ENCODE results near the gene SLC45A2. TPM values are rescaled to one million over a fixed set of nuclear protein-coding genes. Genes with fewer than 3 reads are reported as not detected.
A peak's percentile ranks its signal among the peaks of the same experiment; 100 is the strongest.

Gene SLC45A2
- total RNA-seq, 1 experiment from 2014 or later = not detected

DNA sequence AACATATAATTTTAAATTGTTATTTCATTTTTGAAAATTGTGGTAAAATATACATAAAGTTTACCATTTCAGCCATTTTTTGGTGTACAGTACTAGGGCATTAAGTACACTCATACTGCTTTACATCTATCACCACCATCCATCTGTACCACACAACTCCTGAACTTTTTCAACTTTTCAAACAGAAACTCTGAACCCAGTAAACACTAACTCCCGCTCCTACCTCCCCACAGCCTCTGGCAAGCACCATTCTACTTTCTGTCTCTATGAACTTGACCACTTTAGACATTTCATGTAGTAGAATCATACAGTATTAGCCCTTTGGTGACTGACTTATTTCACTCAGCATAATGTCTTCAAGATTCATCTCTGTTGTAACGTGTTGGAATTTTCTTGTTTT is 8.4 kb upstream of the SLC45A2 start:
- CTCF ChIA-PET = no interaction called here
- H3K27ac Mint-ChIP-seq (ENCODE audit: low read depth, unreplicated experiment) = no peak overlapping the region
- peaks cover 41% of the 10 kb centered on the region for H3K36me3 Mint-ChIP-seq (ENCODE audit: insufficient read depth, unreplicated experiment)
- H3K9me3 Mint-ChIP-seq (ENCODE audit: unreplicated experiment) = no peaks in the 10 kb centered on the region
- TF ChIP-seq, protein P1, sequence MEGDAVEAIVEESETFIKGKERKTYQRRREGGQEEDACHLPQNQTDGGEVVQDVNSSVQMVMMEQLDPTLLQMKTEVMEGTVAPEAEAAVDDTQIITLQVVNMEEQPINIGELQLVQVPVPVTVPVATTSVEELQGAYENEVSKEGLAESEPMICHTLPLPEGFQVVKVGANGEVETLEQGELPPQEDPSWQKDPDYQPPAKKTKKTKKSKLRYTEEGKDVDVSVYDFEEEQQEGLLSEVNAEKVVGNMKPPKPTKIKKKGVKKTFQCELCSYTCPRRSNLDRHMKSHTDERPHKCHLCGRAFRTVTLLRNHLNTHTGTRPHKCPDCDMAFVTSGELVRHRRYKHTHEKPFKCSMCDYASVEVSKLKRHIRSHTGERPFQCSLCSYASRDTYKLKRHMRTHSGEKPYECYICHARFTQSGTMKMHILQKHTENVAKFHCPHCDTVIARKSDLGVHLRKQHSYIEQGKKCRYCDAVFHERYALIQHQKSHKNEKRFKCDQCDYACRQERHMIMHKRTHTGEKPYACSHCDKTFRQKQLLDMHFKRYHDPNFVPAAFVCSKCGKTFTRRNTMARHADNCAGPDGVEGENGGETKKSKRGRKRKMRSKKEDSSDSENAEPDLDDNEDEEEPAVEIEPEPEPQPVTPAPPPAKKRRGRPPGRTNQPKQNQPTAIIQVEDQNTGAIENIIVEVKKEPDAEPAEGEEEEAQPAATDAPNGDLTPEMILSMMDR (IDR thresholded peaks at IDR 0.05; ENCODE audit: unreplicated experiment) = no peak
- POLR2A ChIA-PET = no interaction called here
- no peaks in the 10 kb centered on the region for H3K4me1 Mint-ChIP-seq (ENCODE audit: insufficient read depth, unreplicated experiment)
- no peak overlapping the region for H3K4me3 Mint-ChIP-seq (ENCODE audit: unreplicated experiment)
- intact Hi-C loops (cut with micrococcal nuclease) = no loop called here
- no peak for DNase-seq (ENCODE audit: unreplicated experiment)
- BruUV-seq (replicated peaks) = no TSS peak
- no peaks in the 10 kb centered on the region for H3K27me3 Mint-ChIP-seq (ENCODE audit: insufficient read depth, unreplicated experiment)

DNA sequence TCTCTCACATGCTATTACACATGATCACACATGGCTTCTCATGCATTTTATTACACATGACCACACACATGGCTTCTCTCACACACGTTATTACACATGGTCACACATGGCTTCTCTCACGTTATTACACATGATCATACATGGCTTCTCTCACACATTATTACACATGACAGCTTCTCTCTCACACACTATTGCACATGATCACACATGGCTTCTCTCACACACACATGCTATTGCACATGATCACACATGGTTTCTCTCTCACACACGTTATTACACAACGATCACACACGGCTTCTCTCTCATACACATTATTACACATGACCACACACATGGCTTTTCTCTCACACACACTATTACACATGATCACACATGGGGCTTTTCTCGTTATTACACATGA is 954 bp upstream of the SLC45A2 start:
- CTCF ChIA-PET = interaction anchor here (3.0 kb wide), 1 partner anchor 12 kb away, joined by 9 read pairs; no protein-coding TSS in a partner anchor
- Mint-ChIP-seq H3K4me3 (ENCODE audit: unreplicated experiment) (no peak overlapping the region), H3K27me3 (ENCODE audit: insufficient read depth, unreplicated experiment) (no peaks in the 10 kb centered on the region), H3K9me3 (ENCODE audit: unreplicated experiment) (no peaks in the 10 kb centered on the region), H3K4me1 (ENCODE audit: insufficient read depth, unreplicated experiment) (no peaks in the 10 kb centered on the region), H3K27ac (ENCODE audit: low read depth, unreplicated experiment) (no peak overlapping the region), H3K36me3 (ENCODE audit: insufficient read depth, unreplicated experiment) (peaks cover 23% of the 10 kb centered on the region)
- DNase-seq (ENCODE audit: unreplicated experiment) = no peak
- intact Hi-C loops (cut with micrococcal nuclease) = no loop called here
- POLR2A ChIA-PET = no interaction called here
- no TSS peak for BruUV-seq (replicated peaks)
- TF ChIP-seq, protein P1 (IDR thresholded peaks at IDR 0.05; ENCODE audit: unreplicated experiment) = no peak

DNA sequence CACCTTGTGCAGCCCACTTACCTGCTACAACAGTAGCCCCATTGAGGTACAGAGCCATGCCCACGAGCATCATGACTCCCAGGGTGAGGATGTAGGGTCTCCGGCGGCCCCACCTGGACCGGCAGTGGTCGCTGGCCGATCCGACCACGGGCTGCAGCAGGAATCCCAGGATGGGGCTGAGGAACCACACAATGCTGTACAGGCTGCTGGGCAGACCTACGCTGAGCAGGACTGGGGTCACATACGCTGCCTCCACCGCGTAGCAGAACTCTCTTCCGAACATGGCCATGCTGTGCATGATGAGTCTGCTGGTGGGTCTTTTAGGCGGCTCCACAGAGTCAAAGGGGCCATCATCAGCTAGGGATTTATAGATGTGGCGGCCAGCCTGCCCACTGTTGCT is 315 bp downstream of the SLC45A2 start:
- intact Hi-C loops (cut with micrococcal nuclease) = no loop called here
- CTCF ChIA-PET = interaction anchor here (3.0 kb wide), 1 partner anchor 13 kb away, joined by 9 read pairs; no protein-coding TSS in a partner anchor
- Mint-ChIP-seq H3K9me3 (ENCODE audit: unreplicated experiment) (no peaks in the 10 kb centered on the region), H3K27me3 (ENCODE audit: insufficient read depth, unreplicated experiment) (no peaks in the 10 kb centered on the region), H3K36me3 (ENCODE audit: insufficient read depth, unreplicated experiment) (peaks cover 18% of the 10 kb centered on the region), H3K27ac (ENCODE audit: low read depth, unreplicated experiment) (no peak overlapping the region), H3K4me3 (ENCODE audit: unreplicated experiment) (no peak overlapping the region), H3K4me1 (ENCODE audit: insufficient read depth, unreplicated experiment) (no peaks in the 10 kb centered on the region)
- TF ChIP-seq, protein P1 (IDR thresholded peaks at IDR 0.05; ENCODE audit: unreplicated experiment) = no peak
- POLR2A ChIA-PET = no interaction called here
- DNase-seq (ENCODE audit: unreplicated experiment) = no peak
- BruUV-seq (replicated peaks) = no TSS peak

DNA sequence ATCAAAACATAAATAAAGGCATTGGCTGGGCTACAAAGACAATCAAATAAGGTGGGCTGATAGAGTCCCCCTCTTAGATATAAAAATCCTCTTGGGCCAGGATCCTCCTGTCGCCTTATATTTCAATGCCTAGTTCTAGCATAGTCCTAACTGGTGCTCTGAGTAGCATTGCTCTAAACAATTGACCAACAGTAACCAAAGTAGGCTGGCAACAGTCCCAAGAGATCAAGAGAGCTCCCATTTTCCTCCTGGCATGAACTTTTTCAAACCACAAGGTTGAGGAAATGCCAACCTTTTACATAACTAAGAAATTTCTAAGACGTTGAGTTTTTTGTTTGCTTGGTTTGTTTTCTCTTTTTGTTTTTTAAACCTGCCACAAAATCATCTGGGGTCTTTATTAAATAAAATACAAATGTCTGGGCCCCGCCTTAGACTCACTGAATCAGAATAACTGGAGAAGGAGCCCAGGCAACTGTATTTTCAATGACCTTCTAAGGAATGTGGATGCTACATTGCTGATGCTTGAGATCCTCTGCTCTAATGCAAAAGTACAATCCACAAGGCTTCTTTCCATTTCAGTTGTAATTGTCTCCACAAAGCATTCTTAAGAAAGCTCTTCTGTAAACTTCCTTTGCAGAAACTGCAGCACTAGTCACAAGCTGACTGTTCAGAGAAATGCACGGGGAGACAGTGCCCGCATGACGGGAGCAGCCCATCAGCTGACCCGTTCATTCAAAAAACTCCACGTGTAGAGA is 2.9 kb downstream of the SLC45A2 start:
- Mint-ChIP-seq H3K36me3 (ENCODE audit: insufficient read depth, unreplicated experiment) (no peaks in the 10 kb centered on the region), H3K4me1 (ENCODE audit: insufficient read depth, unreplicated experiment) (no peaks in the 10 kb centered on the region), H3K27me3 (ENCODE audit: insufficient read depth, unreplicated experiment) (no peaks in the 10 kb centered on the region), H3K9me3 (ENCODE audit: unreplicated experiment) (no peaks in the 10 kb centered on the region), H3K4me3 (ENCODE audit: unreplicated experiment) (no peak overlapping the region), H3K27ac (ENCODE audit: low read depth, unreplicated experiment) (no peak overlapping the region)
- TF ChIP-seq, protein P1 (IDR thresholded peaks at IDR 0.05; ENCODE audit: unreplicated experiment) = no peak
- BruUV-seq (replicated peaks) = no TSS peak
- DNase-seq (ENCODE audit: unreplicated experiment) = peak; percentile 56
- POLR2A ChIA-PET = interaction anchor here (0.9 to 2.0 kb wide), 2 partner anchors 10 to 26 kb away, joined by 3 to 5 read pairs; partner anchors contain the start of gene AMACR
- intact Hi-C loops (cut with micrococcal nuclease) = no loop called here
- CTCF ChIA-PET = interaction anchor here (0.6 to 2.5 kb wide), 7 partner anchors 11 to 1895 kb away, joined by 3 to 9 read pairs (median 4); no protein-coding TSS in a partner anchor
